ENCODE measurements around the gene ACAA1. TPM values are rescaled to one million over a fixed set of nuclear protein-coding genes. Genes with fewer than 3 reads are reported as not detected.

The ACAA1 gene
- total RNA-seq, 2 donors from 2014 or later = 40.1 to 43.7 TPM

- Histone ChIP-seq H3K27ac (ENCODE audit: low read depth, low read length) (no peak overlapping the region), H3K27me3 (ENCODE audit: control insufficient read depth, insufficient read depth, low read length, poor library complexity, severe bottlenecking) (no peaks in the 10 kb centered on the region), H3K9ac (ENCODE audit: extremely low read depth, low read length, poor library complexity, severe bottlenecking) (no peak overlapping the region), H3K4me3 (ENCODE audit: low read length) (no peak overlapping the region), H3K4me1 (ENCODE audit: control insufficient read depth, insufficient read depth, low read length) (no peaks in the 10 kb centered on the region), H3K36me3 (ENCODE audit: control insufficient read depth, insufficient read depth, low read length) (no peaks in the 10 kb centered on the region), H3K9me3 (ENCODE audit: control insufficient read depth, low read length) (no peaks in the 10 kb centered on the region)
- 92% methylated on average over 2 of the region's 2 CpGs; no CpG with 5 or more reads in 1 of the 2 experiments for WGBS, 2 experiments (ENCODE audit: insufficient coverage in 1 of 2, insufficient read length in 1 of 2)
- H3K27me3 Mint-ChIP-seq (ENCODE audit: insufficient read depth) = no peaks in the 10 kb centered on the region
- DNase-seq = no peak
- H3K9me3 Mint-ChIP-seq = no peaks in the 10 kb centered on the region
- TF ChIP-seq CTCF (conservative IDR thresholded peaks at IDR 0.05) = no peak
- no peaks in the 10 kb centered on the region for H3K4me1 Mint-ChIP-seq
- no peak overlapping the region for H3K4me3 Mint-ChIP-seq
- no peak overlapping the region for H3K27ac Mint-ChIP-seq
- H3K36me3 Mint-ChIP-seq (ENCODE audit: low read depth) = no peaks in the 10 kb centered on the region
Observed at GRCh38 chr3:38157117-38157516, 20.2 kb upstream of the ACAA1 start.

DNA sequence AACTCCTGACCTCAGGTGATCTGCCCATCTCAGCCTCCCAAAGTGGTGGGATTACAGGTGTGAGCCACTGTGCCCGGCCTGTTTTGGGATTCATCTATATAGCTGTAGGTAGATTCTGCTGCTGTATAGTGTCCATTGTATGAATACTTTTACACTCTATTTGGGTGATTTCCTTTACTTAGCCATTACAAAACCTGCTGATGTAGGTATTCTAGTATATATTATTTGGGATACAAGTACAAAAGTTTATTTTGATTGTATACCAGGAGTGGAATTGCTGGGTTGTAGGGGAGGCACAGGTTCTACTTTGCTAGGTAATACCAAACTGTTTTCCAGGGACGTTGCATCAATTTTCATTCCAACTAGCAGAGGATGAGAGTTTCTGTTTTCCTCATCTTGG is 18.9 kb upstream of the ACAA1 start:
- Histone ChIP-seq H3K9ac (ENCODE audit: extremely low read depth, low read length, poor library complexity, severe bottlenecking) (no peak overlapping the region), H3K27ac (ENCODE audit: low read depth, low read length) (no peak overlapping the region), H3K4me3 (ENCODE audit: low read length) (no peak overlapping the region), H3K9me3 (ENCODE audit: control insufficient read depth, low read length) (no peaks in the 10 kb centered on the region), H3K4me1 (ENCODE audit: control insufficient read depth, insufficient read depth, low read length) (no peaks in the 10 kb centered on the region), H3K36me3 (ENCODE audit: control insufficient read depth, insufficient read depth, low read length) (no peaks in the 10 kb centered on the region), H3K27me3 (ENCODE audit: control insufficient read depth, insufficient read depth, low read length, poor library complexity, severe bottlenecking) (no peaks in the 10 kb centered on the region)
- TF ChIP-seq CTCF (conservative IDR thresholded peaks at IDR 0.05) = no peak
- no peak overlapping the region for H3K4me3 Mint-ChIP-seq
- 78 to 86% methylated on average over 1 to 2 of the region's 2 CpGs for WGBS, 2 experiments (ENCODE audit: insufficient coverage in 1 of 2, insufficient read length in 1 of 2)
- H3K27ac Mint-ChIP-seq = no peak overlapping the region
- no peak for DNase-seq
- no peaks in the 10 kb centered on the region for H3K9me3 Mint-ChIP-seq
- H3K27me3 Mint-ChIP-seq (ENCODE audit: insufficient read depth) = no peaks in the 10 kb centered on the region
- H3K4me1 Mint-ChIP-seq = no peaks in the 10 kb centered on the region
- no peaks in the 10 kb centered on the region for H3K36me3 Mint-ChIP-seq (ENCODE audit: low read depth)

DNA sequence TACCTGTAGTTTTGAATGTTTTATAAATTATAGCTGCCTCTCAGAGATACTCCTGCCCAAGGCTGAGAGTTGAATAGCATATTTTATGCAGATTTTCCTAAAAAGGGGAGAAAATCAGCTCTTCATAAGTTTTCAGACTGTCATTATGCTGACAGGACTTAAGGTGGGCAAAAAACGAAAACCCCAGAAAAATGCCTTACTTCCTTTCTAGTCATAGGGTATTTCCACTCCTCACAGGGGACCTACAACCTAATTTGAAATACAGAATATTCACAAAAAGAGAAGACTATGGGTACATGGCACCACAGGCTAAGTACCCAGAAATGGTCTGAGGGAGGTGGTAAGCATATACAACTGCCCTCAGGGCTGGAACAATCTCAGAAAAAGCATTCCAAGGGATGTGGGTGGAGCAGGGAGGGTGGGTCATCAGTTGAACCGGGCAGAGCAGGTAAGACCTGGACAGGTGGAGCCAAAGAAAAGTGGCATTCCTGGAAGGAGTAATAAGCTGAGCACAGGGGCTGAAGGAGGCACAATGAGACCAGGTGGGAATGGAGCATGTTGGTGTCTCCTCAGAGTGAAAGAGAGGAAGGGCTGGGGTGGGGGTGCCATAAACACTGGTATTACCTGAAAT is 17.8 kb upstream of the ACAA1 start:
- Histone ChIP-seq H3K4me3 (ENCODE audit: low read length) (no peak overlapping the region), H3K9ac (ENCODE audit: extremely low read depth, low read length, poor library complexity, severe bottlenecking) (no peak overlapping the region), H3K36me3 (ENCODE audit: control insufficient read depth, insufficient read depth, low read length) (no peaks in the 10 kb centered on the region), H3K27me3 (ENCODE audit: control insufficient read depth, insufficient read depth, low read length, poor library complexity, severe bottlenecking) (no peaks in the 10 kb centered on the region), H3K9me3 (ENCODE audit: control insufficient read depth, low read length) (no peaks in the 10 kb centered on the region), H3K4me1 (ENCODE audit: control insufficient read depth, insufficient read depth, low read length) (no peaks in the 10 kb centered on the region), H3K27ac (ENCODE audit: low read depth, low read length) (no peak overlapping the region)
- no peaks in the 10 kb centered on the region for H3K9me3 Mint-ChIP-seq
- no peak for DNase-seq
- 77 to 83% methylated on average over 1 to 2 of the region's 2 CpGs for WGBS, 2 experiments (ENCODE audit: insufficient coverage in 1 of 2, insufficient read length in 1 of 2)
- no peak for TF ChIP-seq CTCF (conservative IDR thresholded peaks at IDR 0.05)
- H3K27me3 Mint-ChIP-seq (ENCODE audit: insufficient read depth) = no peaks in the 10 kb centered on the region
- no peak overlapping the region for H3K4me3 Mint-ChIP-seq
- H3K27ac Mint-ChIP-seq = no peak overlapping the region
- no peaks in the 10 kb centered on the region for H3K36me3 Mint-ChIP-seq (ENCODE audit: low read depth)
- H3K4me1 Mint-ChIP-seq = no peaks in the 10 kb centered on the region
